HL-60/S4 (cell line): ENCODE results near the gene IMMP2L.
"Not testable (repeated sequence)": the region's sequence is repeated elsewhere in the genome, so short reads cannot be mapped to it uniquely, and the experiment has no call there.

Experiments used
- in situ Hi-C: fragments of 300-500 bp; cut with MboI; formaldehyde crosslinking; loops from 2 replicates; pipeline ENCODE4 v1.14.3; 2022; ENCODE audit warnings: low sequenced_read_pairs

Gene IMMP2L

GRCh38 chr7:111561904-111562732, at the start of gene IMMP2L:
IMMP2L (minus strand) TSS chr7:111562492.
- in situ Hi-C loops = no loop called here

- in situ Hi-C loops = not testable (repeated sequence)
Measured at GRCh38 chr7:111609483-111610254, 47.4 kb upstream of the IMMP2L start.

GRCh38 chr7:111607621-111608020, 45.3 kb upstream of the IMMP2L start:
- in situ Hi-C loops = no loop called here

GRCh38 chr7:111605246-111605645, 43.0 kb upstream of the IMMP2L start:
- in situ Hi-C loops = no loop called here

- in situ Hi-C loops = no loop called here
Measured at GRCh38 chr7:111600091-111600490, 37.8 kb upstream of the IMMP2L start.

GRCh38 chr7:111595780-111596179, 33.5 kb upstream of the IMMP2L start:
- in situ Hi-C loops = no loop called here

- in situ Hi-C loops = no loop called here
Measured at GRCh38 chr7:111594602-111595001, 32.3 kb upstream of the IMMP2L start.

GRCh38 chr7:111593343-111593742, 31.1 kb upstream of the IMMP2L start:
- in situ Hi-C loops = no loop called here

GRCh38 chr7:111588065-111588433, 25.8 kb upstream of the IMMP2L start:
- in situ Hi-C loops = no loop called here

GRCh38 chr7:111587410-111588064, 25.2 kb upstream of the IMMP2L start:
- in situ Hi-C loops = no loop called here

- in situ Hi-C loops = no loop called here
Measured at GRCh38 chr7:111586711-111587409, 24.6 kb upstream of the IMMP2L start.

GRCh38 chr7:111581784-111582488, 19.6 kb upstream of the IMMP2L start:
- in situ Hi-C loops = not testable (repeated sequence)

GRCh38 chr7:111581207-111581606, 18.9 kb upstream of the IMMP2L start:
- in situ Hi-C loops = not testable (repeated sequence)

- in situ Hi-C loops = no loop called here
Measured at GRCh38 chr7:111578754-111579153, 16.5 kb upstream of the IMMP2L start.

GRCh38 chr7:111571720-111572119, 9.4 kb upstream of the IMMP2L start:
- in situ Hi-C loops = no loop called here

GRCh38 chr7:111568870-111569462, 6.7 kb upstream of the IMMP2L start:
- in situ Hi-C loops = no loop called here

- in situ Hi-C loops = no loop called here
Measured at GRCh38 chr7:111568419-111568818, 6.1 kb upstream of the IMMP2L start.

GRCh38 chr7:111564078-111564477, 1.8 kb upstream of the IMMP2L start:
- in situ Hi-C loops = no loop called here

- in situ Hi-C loops = no loop called here
Measured at GRCh38 chr7:111561654-111561903, 713 bp downstream of the IMMP2L start.
